ENCODE data around the gene TAP1. TPM values are rescaled to one million over a fixed set of nuclear protein-coding genes. Genes with fewer than 3 reads are reported as not detected.

Gene TAP1
- total and polyA plus RNA-seq, 2 donors (not counting 3 experiments of a cell fraction or from before 2014, with no cell fraction given): 15.6 to 25.9 TPM

DNA sequence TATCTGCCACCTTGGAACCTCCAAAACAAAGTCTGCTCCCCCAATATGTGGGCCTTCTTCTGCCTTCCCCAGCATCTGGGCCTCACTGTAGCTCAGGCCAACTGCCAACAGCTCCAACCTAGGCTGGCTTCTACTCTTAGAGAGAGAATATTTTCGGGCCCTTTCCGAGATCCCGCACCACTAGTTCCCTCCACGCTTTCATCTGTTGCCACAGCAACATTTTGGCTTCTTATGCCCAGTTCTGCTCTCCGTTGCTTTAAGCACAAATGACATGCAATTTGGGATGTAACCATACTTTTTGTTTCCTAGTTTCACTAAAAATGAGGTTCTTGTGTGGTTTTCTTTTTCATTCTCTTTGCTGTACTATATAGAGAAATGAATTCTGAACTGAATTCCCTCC, 34.1 kb upstream of the TAP1 start:
- FAIRE-seq (no peak), DNase-seq (ENCODE audit: low read depth, low spot score) (no peak)
- Histone ChIP-seq H3K4me2 (ENCODE audit: insufficient read depth, low read length) (no peak overlapping the region), H3K36me3 (ENCODE audit: control insufficient read depth in 2 of 2, extremely low read depth in 1 of 2, insufficient read depth in 2 of 2, low read length in 2 of 2) (no peaks in the 10 kb centered on the region), H3K4me1 (ENCODE audit: control insufficient read depth, extremely low read depth, insufficient read depth, low read length) (peaks cover 3% of the 10 kb centered on the region), H3K27ac (ENCODE audit: insufficient read depth, low read depth, low read length) (no peak overlapping the region), H3K27me3 (ENCODE audit: control insufficient read depth in 2 of 2, insufficient read depth in 2 of 2, low read length in 2 of 2) (peaks cover 18% of the 10 kb centered on the region in 2 experiments), H3K9me3 (replicated peaks; ENCODE audit: control insufficient read depth, insufficient read depth, low read length) (no peaks in the 10 kb centered on the region), H3K4me3 (replicated peaks in 1 of 3; ENCODE audit: insufficient read depth in 1 of 3, low read depth in 1 of 3, low read length in 3 of 3) (no peak overlapping the region), H4K20me1 (replicated peaks; ENCODE audit: control insufficient read depth, extremely low read depth, insufficient read depth, low read length) (no peaks in the 10 kb centered on the region), H3K9me1 (replicated peaks; ENCODE audit: control insufficient read depth, extremely low read depth, insufficient read depth, low read length) (no peaks in the 10 kb centered on the region), H3K9ac (replicated peaks; ENCODE audit: extremely low read depth, insufficient read depth, low read length) (no peak overlapping the region), H2AFZ (ENCODE audit: low read depth, low read length) (no peak overlapping the region), H3K79me2 (ENCODE audit: control insufficient read depth, insufficient read depth, low read length) (no peaks in the 10 kb centered on the region)
- CTCF ChIA-PET: interaction anchor here (3.3 to 9.4 kb wide), 3 partner anchors 46 to 98 kb away, joined by 17 to 192 read pairs (median 29); partner anchors contain the start of gene HLA-DMA
- dilution Hi-C loops (cut with MboI; ENCODE audit: extremely low pct_ligation_motif_present, low sequenced_read_pairs) (no loop called here), intact Hi-C loops (cut with micrococcal nuclease) (loop anchor here (5.0 to 10.0 kb wide), 2 partner anchors 45 to 357 kb away; no protein-coding TSS in a partner anchor)
- TF ChIP-seq MAX (IDR thresholded peaks at IDR 0.05; ENCODE audit: insufficient read depth, insufficient read length) (no peak), FOS (IDR thresholded peaks at IDR 0.05; ENCODE audit: borderline replicate concordance, insufficient read depth, low read length) (no peak), EZH2 (IDR thresholded peaks at IDR 0.05; ENCODE audit: borderline replicate concordance, low read depth, low read length, severe bottlenecking) (no peak), GATA2 (IDR thresholded peaks at IDR 0.05; ENCODE audit: insufficient read depth, insufficient read length, low read depth, low read length) (no peak), POLR2A (IDR thresholded peaks at IDR 0.05; ENCODE audit: low read depth, low read length) (no peak)
- TF ChIP-seq, protein P1, sequence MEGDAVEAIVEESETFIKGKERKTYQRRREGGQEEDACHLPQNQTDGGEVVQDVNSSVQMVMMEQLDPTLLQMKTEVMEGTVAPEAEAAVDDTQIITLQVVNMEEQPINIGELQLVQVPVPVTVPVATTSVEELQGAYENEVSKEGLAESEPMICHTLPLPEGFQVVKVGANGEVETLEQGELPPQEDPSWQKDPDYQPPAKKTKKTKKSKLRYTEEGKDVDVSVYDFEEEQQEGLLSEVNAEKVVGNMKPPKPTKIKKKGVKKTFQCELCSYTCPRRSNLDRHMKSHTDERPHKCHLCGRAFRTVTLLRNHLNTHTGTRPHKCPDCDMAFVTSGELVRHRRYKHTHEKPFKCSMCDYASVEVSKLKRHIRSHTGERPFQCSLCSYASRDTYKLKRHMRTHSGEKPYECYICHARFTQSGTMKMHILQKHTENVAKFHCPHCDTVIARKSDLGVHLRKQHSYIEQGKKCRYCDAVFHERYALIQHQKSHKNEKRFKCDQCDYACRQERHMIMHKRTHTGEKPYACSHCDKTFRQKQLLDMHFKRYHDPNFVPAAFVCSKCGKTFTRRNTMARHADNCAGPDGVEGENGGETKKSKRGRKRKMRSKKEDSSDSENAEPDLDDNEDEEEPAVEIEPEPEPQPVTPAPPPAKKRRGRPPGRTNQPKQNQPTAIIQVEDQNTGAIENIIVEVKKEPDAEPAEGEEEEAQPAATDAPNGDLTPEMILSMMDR (IDR thresholded peaks at IDR 0.05; ENCODE audit: extremely low read depth in 1 of 2, insufficient read depth in 1 of 2, low read depth in 1 of 2, low read length in 2 of 2): no peak
- BruUV-seq (replicated peaks): no TSS peak
- POLR2A ChIA-PET: no interaction called here
